GM03348 (cell line): Measurements from ENCODE around the gene ENTPD2.
"Not testable (repeated sequence)": the region's sequence is repeated elsewhere in the genome, so short reads cannot be mapped to it uniquely, and the experiment has no call there.

Experiments used
- DNase-seq: peaks from one replicate; pipeline ENCODE4 v3.0.0; 2012; ENCODE audit warnings: low spot score

Gene ENTPD2

DNA sequence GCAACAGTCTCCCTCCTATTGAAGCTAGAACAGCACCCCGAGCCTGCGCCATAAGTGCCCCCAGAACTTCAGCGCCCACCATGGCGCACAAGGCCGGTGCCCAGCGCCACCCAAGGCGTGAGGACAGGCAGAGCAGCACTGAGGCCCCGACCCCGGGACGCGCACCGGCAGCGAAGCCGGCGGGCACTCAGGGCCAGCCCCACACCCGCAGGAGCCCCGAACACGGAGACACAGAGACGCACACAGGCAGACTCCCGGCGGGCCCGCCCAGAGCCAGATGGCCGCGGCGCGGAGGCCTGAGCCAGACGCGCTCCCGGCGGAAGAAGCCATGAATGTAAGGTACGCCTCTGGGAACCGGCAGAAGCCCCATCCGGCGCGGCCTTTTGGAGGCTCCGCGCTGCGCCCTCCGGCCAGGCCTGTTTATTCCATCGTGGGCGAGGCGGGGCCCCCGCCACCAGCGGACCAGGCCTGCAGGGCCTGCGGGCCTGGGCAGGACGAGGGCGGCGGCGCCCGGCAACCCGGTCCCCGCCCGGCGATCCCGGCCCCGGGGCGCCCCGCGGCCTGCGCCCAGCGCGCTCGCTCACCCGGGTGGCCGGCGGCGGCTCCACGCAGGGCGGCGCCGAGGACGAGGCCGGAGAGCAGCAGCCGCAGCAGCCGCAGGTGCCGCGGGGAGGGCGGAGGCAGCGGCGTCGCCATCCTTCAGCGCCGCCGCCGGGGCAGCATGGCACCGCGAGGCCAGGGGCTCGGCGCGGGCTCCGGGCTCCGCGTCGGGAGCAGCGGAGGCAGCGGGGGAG lies 8.4 kb downstream of the ENTPD2 start:
- peak; percentile 71 for DNase-seq

DNA sequence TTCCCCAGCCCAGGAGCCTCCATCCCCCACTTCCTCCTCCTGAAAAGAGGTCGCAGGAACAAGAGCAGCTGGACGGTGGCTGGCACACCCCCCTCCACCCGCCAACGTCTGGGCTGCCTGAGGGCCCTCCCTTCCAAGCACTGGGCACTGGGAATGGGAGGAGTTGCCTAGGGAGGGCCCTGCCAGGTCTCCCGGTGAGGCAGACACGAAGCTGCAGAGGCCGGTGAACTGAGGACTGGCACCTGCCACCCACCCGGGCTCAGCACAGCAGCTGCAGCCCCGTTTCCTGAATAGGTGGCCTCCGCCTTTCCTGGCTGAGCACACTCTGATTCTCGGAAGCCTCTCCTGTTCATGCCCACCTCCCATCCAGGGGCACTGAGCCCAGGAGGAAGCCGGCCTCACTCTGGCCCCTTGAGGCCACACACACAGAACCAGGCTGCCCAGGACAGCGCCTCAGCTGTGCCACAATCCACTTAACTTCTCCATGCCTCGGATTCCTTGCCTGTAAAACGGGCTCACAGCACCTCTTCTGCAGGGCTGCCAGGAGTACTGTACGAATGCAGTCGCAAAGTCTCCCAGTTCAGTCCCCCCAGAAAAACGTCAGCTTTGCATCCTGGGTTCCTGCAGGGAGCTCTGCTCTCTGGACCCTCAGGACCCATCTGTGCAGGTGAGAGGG lies 9.2 kb downstream of the ENTPD2 start:
- peak; percentile 44 for DNase-seq

DNA sequence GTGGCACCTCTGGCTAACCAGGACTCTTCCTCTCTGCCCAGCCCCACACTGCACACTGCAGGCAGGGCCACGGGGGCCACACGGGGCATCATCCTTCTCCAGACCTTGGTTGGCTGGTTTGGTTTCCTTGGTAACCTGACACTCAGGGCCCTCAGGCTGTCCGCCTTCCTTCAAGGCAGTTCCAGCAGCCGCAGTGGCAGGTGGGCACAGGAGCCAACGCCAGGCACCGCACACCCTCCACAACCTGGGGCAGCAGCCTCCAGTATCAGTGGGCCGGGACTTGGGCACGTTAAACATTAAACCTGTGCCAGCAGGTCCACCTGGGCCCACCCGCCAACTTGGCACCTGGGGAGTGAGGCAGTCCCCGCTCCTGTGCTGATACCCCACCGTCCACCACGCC lies 9.8 kb downstream of the ENTPD2 start:
- DNase-seq, result no peak

DNA sequence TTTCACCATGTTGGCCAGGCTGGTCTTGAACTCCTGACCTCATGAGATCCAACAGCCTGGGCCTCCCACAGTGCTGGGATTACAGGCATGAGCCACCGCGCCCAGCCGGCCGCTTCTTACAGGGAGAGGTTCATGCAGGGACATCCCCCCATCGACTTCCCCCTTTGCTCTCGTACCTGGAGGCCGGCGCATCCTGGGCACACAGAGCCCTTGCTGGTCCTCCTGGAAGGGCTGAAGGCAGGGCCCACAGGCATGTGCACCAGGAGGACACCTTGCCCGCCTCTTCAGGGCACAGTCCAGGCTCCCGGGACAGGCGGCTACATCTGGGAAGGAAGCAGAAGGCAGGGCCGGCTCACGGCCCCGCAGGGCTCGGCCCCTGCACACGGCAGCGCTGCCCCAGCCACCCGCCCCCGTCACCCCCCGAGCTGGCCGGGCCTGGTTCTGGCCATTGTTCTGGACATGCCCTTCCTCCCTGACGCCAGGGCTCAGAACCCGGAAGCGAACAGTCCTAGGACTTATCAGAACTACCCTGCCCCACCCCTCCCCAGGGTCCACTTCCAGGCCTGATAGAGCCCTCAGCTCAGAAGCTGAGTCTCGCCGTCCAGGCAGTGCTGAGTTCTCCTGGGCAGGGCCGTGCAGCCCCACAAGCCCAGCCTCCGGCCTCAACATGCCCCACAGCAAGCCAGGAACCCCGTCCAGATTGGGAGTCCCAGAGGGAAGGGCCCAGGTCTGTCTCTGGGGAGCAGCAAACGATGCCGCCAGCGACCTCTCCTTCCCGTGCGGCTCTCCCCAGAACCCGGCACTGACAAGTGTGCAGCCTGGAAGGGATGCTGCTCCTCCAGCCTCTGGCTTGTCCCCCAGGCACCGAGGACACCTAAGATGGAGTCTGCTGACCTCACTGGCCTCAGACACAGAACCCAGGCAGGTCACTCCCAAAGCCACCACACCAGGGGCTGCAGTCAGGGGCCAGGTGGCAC lies 10.8 kb downstream of the ENTPD2 start:
- DNase-seq, result no peak

DNA sequence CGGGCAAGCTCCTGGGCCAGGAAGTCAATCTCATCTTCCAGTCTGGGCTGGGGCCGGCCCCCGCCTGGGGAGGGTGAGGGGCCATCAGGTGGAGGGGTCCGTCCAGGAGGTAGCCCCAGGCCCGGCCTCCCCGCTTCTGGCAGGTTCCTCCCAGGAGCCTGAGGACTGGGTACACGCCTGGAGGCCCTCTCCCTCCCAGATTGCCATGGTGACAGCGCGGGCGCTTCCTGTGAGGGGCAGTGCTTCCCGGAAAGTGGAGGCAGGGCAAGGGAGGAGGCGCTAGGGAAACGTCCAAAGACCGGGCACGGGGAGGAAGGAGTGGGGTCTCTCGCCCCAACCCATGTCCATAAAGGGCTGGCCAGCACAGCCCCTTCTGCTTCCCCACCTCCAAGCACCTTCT lies 12.7 kb downstream of the ENTPD2 start:
- DNase-seq, result no peak

DNA sequence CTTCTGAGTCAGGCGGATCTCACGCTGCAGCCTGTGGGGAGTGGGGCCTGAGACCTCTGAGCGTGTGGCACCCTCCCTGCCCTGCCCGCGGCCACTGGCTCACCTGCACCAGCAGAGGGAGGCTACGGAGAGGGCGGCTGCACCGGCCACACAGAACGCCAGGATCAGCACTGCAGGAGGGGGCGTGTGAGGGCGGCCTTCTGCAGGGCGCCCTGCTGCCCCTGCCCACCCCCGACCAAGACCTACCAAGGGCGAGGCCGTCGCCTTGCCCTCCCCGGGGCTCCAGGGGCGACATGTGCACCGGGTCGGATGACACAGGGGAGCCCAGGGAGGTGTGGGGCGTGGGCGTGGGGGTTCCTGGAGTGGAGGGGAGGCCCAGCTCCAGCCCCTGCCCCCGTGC lies 13.3 kb downstream of the ENTPD2 start:
- no peak for DNase-seq

DNA sequence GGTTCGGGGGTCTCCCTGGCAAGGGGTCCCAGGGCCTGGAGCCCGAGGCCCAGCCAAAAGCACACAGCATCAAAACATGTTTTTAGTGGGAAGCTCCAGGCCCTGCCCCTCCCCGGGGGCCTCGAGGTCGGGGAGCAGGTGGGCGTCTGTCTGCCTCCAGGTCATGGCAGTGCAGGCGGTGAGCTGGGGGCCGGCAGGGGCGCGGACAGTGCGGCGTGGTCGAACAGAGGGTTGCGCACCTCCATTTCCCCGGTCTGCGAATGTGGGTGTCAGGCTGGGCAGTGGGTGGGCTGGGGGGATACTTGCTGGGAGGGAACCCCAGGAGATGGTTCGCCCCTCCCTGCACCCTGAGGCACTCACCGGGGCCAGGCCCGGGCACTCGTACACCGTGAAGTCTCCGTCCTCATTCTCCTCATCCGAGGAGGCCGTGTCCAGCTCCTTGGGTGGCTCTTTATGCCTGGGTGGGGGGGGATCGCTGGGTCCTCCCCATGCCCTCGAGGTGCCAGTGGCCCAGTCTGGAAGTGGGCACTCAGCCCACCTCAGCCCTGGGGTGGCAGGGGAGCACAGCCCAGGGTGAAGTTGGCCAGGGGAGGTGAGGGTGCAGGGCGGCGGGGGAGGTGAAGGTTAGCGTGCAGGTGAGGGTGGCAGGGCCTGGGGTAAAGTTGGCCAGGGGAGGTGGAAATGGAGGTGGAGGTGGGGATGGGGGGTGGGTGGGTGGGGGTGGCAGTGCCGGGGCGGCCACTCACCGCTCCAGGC lies 14.1 kb downstream of the ENTPD2 start:
- DNase-seq, result no peak

DNA sequence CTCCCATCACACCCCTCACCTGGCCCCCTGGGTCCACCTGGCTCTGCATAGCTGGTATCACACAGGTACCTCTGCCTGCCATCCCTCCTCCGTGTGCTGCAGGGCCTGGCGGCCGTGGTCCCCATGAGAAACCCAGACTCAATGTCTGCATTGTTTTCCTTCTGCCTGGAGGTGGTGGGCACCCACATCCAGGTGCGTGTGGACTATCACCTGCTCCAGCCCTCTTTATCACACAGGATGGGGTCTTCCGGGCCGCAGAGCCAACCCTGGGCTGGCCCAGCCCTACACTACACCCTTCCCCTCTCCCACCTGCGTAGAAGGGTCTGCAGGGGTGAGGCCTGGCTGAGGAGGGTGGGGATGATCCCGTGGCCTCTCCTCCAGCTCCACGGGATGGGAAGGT lies 14.9 kb downstream of the ENTPD2 start:
- no peak for DNase-seq

DNA sequence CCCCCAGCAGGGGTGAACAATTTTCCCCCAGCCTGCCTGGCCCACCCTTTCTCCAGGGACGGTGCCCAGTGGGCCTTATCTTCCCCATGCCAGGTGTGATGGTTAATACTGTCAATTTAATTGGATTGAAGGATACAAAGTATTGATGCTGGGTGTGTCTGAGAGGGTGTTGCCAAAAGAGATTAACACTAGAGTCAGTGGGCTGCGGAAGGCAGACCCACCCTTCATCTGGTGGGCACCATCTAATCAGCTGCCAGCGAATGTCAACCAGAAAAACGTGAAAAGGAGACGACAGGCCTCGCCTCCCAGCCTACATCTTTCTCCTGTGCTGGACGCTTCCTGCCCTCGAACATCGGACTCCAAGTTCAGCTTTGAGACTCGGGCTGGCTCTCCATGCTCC lies 16.4 kb downstream of the ENTPD2 start:
- DNase-seq, result no peak

DNA sequence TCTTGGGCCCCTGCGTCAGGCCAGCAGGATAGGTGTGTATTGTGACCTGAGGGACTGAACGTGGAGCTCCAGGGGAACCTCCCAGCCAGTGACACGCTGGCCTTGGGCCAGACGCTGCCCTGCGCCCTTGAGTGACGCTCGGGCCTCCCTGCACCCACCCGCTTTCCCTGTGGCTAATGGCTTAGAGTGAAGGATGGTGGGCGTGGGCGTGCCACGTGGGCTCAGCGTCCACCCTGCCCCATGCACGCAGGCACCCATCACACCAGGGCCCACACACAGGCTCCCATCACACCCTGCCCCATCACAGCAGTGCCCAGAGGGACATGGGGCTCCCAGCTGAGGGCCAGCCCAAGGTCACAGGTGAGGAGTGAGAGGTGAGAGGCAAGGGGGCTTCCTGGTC lies 16.8 kb downstream of the ENTPD2 start:
- DNase-seq, result no peak

DNA sequence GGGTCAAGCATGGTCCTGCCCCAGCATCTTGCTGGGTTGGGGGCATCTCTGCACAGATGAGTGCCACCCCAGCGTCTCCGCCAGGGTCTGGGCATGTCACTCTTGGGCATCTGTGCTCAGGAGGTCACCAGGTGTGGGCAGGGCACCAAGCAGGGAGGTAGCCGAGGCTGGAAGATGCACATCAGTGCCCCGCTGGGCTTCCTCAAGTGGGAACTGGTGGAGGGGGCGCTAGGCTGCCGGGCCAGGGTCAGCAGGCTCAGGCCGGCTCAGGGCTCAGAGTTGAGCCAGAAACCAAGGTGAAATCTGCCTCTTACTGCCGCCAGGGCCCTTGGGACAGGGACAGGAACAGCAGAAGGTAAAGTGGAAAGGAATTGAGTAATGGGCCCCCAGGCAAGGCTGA lies 17.9 kb downstream of the ENTPD2 start:
- no peak for DNase-seq

DNA sequence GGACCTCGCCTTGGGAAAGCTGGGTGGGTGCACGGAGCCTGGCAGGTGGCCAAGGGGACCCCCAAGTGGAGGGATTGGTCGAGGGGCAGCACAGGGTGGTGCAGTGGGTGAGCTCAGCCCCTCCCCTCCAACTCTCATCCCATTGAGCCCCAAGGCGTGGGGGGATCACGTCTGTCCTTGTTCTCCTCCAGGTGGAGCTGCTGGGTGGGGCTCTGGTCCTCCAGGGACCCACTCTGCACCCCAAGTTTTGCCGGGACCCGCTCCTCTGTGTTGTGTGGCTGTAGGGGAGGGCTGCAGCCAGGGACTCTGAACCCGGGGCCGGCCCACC lies 18.4 kb downstream of the ENTPD2 start:
- no peak for DNase-seq

DNA sequence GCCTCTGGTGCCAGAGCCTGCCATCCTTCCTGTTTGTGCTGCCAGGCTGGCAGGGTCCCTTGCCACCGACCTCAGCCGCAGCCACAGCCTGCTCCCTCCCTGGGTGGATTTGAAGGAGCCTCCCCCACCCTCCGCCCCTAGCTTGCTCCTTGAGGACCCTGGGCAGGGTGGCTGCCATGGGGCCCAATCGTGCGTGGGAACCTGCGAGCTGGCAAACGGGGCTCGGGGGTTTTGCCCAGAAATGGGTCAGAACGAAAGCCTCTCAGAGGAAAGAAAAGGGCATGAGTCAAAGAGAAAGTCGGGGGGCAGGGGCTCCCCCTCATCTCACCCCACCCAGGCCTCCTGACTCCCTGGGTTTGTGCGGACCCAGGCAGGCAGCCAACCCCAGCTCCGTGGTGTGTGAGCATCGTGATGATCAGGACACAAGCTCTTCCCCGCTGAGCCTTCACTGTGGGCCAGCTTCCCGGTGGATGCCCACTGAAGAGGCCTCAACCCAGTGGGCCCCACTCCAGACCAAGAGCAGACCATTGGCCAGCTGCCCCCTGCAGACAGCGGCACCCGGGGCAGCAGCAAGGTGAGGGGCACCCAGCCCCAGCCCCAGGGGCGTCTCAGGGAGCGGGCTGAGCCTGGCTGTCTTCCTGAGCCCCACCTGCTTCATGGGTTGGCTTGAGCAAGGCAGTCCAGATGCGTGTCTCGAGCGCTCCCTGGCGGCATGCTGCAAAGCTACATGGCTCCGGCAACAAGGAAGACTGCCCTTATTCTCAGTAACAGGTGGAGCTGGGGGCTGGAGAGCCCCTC lies 19.0 kb downstream of the ENTPD2 start:
- DNase-seq, result peak; percentile 90

DNA sequence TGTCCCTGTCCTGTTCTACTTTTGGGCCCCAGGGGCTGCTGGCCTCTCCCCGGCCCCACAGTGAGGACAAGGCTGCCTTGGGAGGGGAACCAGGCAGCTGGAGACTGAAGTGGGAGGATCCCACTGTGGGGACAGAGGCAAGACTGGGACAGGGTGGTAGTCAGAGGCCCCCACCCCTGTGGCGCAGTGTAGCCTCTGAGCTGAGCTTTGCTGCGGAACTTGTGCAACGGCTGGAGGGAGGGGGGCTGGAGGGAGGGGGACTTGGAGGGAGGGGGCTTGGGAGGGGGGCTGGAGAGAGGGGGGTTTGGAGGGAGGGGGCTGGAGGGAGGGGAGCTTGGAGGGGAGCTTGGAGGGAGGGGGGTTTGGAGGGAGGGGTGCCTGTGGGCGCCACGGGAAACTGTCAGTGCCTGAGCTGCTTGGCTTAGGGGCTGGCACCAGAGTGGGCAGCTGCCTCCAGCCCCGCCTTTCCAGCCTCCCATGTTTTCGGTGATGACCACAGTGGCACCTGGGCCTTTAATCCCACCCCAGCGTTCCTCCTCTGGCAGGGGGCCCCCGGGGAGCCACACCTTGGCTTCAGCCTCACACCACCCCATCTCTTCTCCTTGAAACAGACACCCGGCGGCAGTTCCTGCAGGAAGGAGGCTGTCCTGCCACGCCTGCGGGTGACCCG lies 19.7 kb downstream of the ENTPD2 start:
- DNase-seq, result no peak

DNA sequence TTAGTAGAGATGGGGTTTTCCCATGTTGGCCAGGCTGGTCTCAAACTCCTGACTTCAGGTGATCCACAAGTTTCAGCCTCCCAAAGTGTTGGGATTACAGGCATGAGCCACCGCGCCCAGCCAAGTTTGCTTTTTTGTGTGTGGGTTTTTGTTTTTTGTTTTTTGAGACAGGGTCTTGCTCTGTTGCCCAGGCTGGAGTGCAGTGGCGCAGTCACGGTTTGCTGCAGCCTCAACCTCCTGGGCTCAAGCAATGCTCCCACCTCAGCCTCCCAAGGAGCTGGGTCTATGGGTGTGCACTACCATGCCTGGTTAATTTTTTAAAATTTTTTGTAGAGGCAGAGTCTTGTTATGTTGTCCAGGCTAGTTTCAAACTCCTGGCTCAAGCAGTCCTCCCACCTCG lies 20.4 kb downstream of the ENTPD2 start:
- not testable (repeated sequence) for DNase-seq

DNA sequence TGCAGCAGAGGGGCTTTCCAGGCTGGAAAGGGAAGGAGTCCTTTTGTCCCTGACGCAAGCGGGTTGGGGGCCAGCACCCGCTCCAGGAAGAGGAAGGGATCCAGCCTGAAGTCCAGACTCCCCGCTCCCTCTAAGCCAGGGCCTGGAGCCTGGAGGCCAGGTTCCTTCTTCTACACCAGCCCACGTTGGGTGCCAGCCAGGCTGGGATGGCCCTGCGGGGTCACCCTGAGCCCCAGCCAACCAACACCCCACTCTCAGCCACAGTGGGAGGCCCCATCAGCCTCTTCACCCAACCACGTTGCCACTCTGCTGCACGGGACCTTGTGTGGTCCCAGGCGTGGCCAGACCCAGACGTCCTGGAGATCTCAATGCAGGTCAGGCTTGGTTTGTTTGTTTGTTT lies 21.0 kb downstream of the ENTPD2 start:
- no peak for DNase-seq

DNA sequence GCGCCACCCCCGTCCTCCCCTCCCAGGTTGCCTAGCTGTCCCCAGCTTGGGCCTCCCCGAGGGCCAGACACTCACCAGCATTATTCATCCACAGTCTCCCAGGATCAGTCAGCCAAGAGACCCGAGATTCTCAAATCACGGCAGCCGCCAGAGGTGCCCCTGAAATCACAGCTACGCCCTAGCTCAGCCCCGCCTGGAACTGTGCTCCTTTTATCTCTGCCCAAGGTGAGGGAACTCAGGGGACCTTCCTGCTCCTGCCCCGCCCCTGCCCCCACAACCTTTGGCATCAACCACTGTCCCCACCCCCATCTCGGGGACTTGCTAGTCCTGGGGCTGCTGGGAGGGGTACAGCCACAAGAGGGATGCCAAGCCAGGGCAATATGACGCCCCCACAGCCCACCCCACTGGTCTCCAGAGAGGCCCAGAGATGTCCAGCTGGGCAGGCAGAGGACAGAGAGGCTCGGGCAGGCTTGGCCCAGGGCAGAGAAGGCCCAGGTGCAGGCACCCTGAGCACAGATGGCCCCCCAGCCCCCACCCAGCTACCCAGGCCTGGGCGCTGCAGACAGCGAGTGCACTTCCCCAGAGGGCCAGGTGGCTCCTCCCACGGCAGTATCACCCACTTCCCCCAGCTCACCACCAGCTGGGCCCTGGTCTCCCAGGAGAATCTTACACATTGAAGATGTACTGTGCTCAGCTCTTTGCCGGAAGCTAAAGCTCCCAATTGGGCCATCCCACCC lies 21.8 kb downstream of the ENTPD2 start, which contains the start of gene FUT7:
TSS of gene FUT7 (minus strand) at position 185 of the 737 bp plus-strand sequence. CDS start at position 88, 97 bp downstream.
- DNase-seq, result no peak

DNA sequence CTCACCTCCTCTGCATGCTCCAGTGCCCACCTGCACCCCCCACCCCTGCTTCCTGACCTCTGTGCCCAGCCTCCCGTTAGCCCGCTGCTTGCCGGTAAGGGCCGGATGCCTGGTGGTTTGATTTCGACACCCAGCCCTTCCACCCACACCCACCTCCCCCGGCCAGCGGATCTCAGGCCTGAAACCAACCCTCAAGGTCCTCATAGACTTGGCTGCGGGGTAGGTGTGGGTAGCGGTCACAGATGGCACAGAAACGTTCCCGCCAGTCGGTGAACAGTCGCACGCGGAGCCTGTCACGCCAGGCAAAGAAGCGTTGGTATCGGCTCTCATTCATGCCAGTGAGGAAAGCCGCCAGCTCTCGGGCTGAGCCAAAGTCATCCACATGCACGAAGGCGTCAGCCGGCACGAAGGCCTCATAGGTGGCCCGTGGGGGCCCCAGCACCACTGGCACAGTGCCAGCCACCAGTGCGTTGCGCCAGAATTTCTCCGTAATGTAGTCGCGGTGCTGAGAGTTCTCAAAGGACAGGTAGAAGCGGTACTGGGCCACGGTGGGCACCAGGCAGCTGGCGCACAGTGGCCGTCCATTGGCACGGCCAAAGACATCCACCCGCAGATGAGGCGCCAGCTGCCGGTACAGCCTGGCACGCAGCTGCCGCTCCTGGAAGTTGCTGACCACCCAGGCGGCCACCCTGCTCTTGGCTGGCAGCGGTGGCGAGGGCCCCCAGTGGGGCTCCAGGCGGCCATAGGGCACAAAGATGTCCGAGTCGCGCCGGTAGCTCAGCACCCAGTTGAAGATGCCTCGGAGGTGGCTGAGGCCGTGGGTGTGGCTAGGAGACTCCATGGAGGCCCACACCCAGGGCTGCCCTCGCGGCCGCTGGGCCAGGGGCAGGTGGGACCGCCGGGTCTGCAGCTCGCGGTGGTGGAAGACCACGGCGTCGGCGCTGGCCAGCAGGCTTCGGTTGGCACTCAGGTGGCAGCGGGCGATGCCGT lies 23.0 kb downstream of the ENTPD2 start:
- no peak for DNase-seq
